Lung (tissue), 12 donors: ENCODE measurements around the gene GLI2. TPM values are rescaled to one million over a fixed set of nuclear protein-coding genes. Genes with fewer than 3 reads are reported as not detected.
A peak's percentile ranks its signal among the peaks of the same experiment; 100 is the strongest.

Experiments used
- ATAC-seq: fragments of 200-7000 bp; cut with Tn5 transposase; one replicate; pipeline ENCODE4 v1.9.1; 2020; ENCODE audit warnings: moderate number of reproducible peaks; ENCODE audit not compliant: insufficient read depth, low FRiP score
- DNase-seq, 3 donors: peaks; one replicate each; pipeline ENCODE4 v3.0.0-alpha.2; 2013 to 2017
- H3K27ac ChIP-seq, 2 donors: one replicate each; pipeline ENCODE4 v1.5.1; 2013; ENCODE audit warnings: mild to moderate bottlenecking in 2 of 2, moderate library complexity in 2 of 2, control low read depth in 1 of 2, inconsistent platforms in 1 of 2, low read depth in 1 of 2, low read length in 1 of 2
- H3K27me3 ChIP-seq, 3 donors: one replicate each; pipeline ENCODE4 v1.5.1; 2013; ENCODE audit warnings: low read length in 2 of 3; ENCODE audit not compliant: control insufficient read depth in 3 of 3, insufficient read depth in 3 of 3
- H3K36me3 ChIP-seq, 4 donors: one replicate each; pipeline ENCODE4 v1.5.1; 2013; ENCODE audit warnings: low read length in 4 of 4, mild to moderate bottlenecking in 1 of 4, moderate library complexity in 1 of 4; ENCODE audit not compliant: control insufficient read depth in 4 of 4, insufficient read depth in 4 of 4
- H3K4me1 ChIP-seq, 5 donors: one replicate each; pipeline ENCODE4 v1.5.1; 2013; ENCODE audit warnings: low read length in 5 of 5, mild to moderate bottlenecking in 2 of 5, moderate library complexity in 1 of 5; ENCODE audit not compliant: control insufficient read depth in 5 of 5, insufficient read depth in 5 of 5
- H3K4me3 ChIP-seq: one replicate; pipeline ENCODE4 v1.5.1; 2013; ENCODE audit warnings: mild to moderate bottlenecking, control low read depth, moderate library complexity
- H3K9ac ChIP-seq, 2 donors: one replicate each; pipeline ENCODE4 v1.5.1; 2013; ENCODE audit warnings: low read length in 2 of 2, control low read depth in 1 of 2; ENCODE audit not compliant: insufficient read depth in 1 of 2
- H3K9me3 ChIP-seq, 4 donors: one replicate each; pipeline ENCODE4 v1.5.1; 2013; ENCODE audit warnings: low read length in 3 of 4, mild to moderate bottlenecking in 1 of 4, moderate library complexity in 1 of 4; ENCODE audit not compliant: control insufficient read depth in 4 of 4, insufficient read depth in 3 of 4
- CTCF ChIP-seq: IDR thresholded peaks from 2 replicates; pipeline ENCODE4 v1.5.1; 2012; ENCODE audit warnings: mild to moderate bottlenecking; ENCODE audit errors: control extremely low read depth, extremely low read depth
- WGBS, 2 donors: extraction: QIAGEN DNeasy Blood & Tissue Kit; methylation state at CpG; one replicate each; pipeline ENCODE4 v1.1.7; 2013; 5-methylcytosine and 5-hydroxymethylcytosine counted together
- polyA plus RNA-seq, 2 donors: library from polyadenylated mRNA; stranded (reverse); fragments of 200-250 nt; gene quantifications; one replicate each; pipeline ENCODE4 v1.2.1, GENCODE V29; 2013
- total RNA-seq, 2 donors: library from RNA; depleted of rRNA in 1 of 2; stranded (reverse); fragments of >200 nt in 1 of 2; gene quantifications; one replicate each; pipeline ENCODE4 v1.2.1, GENCODE V29; 2014 to 2021
- donor health status: control.
- donor health status: control.
- donor health status: Bipolar disorder and iron deficiency.
- donor health status: healthy.
- donor health status: DM: yes; HTN: yes; CAD: no.

GLI2 gene
- total and polyA plus RNA-seq, 4 donors, result 1.1 to 9.2 (median 3.5) TPM

- WGBS, 2 donors, result 96 to 98% methylated on average over 4 of the region's 4 CpGs
- Histone ChIP-seq H3K9me3 (no peaks in the 10 kb centered on the region), H3K4me3 (no peak overlapping the region), H3K27ac (no peak overlapping the region), H3K4me1 (peaks cover 0 to 72% (median 31%) of the 10 kb centered on the region in 5 donors), H3K9ac (no peak overlapping the region), H3K27me3 (no peaks in the 10 kb centered on the region), H3K36me3 (peaks cover 0 to 4% (median 0%) of the 10 kb centered on the region in 4 donors)
- no peak for TF ChIP-seq CTCF
- DNase-seq (no peak), ATAC-seq (no peak)
Measured at GRCh38 chr2:120770176-120770575, 34.5 kb downstream of the GLI2 start.

DNA sequence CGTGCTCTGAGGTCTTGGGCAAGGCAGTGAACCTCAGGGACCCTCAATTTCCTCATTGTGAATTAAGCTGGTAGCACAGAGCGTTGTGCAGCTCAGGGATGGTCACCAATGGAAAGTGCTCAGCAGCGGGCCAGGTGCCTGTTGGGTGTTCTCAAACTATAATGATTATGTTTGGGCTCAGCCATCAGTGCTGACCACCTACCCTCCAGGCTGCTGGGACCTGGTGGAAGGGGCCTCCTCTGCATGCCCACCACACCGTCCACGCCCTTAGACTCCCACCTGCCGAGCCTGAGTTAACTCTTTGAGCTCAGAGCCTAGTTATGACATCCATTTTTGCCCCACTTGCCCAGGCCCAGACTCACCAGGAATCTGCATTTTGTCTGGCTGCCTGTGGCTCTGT lies 35.0 kb downstream of the GLI2 start:
- ATAC-seq, result no peak
- no peaks in the 10 kb centered on the region for H3K9me3 ChIP-seq
- H3K9ac ChIP-seq, result no peak overlapping the region
- H3K27me3 ChIP-seq, result no peaks in the 10 kb centered on the region
- H3K4me1 ChIP-seq, result peaks cover 0 to 68% (median 26%) of the 10 kb centered on the region in 5 donors
- no peak for TF ChIP-seq CTCF
- H3K36me3 ChIP-seq, result peaks cover 0 to 4% (median 0%) of the 10 kb centered on the region in 4 donors
- H3K4me3 ChIP-seq, result no peak overlapping the region
- 91 to 92% methylated on average over 6 of the region's 6 CpGs for WGBS, 2 donors
- no peak overlapping the region for H3K27ac ChIP-seq
- DNase-seq, result no peak

DNA sequence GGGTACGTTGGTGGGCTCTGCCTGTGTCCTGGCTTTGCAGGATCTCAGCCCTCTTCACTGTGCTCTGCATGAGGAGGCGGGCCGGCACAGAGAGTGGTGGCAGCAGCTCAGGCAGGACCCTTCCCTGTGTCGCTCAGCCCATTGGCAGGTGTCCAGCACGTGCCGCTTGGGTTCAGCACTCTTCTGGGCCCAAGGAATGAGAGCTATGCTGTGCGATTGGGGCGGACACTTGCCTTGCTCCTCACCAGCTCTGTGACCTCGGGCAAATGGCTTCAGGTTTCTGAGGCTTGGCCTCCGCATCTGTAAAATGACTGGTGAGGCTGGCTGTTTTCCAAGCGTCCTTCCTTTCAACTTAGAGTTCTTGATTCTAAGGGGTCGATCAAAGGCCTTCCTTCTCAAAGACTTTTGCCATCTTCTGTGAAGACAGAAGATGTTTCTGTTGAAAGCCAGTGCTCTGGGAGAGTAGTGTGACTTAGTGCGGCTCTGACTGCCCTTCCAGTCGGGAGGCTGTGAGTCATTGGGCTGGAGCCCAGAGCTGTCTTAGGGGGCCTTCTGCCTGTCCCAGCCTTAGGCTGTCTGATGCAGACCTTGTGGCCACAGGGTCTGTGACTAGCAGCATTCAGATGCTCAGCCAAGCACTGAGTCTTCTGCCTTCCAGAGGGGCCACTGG lies 35.6 kb downstream of the GLI2 start:
- WGBS, 2 donors, result 62 to 79% methylated on average over 14 of the region's 14 CpGs
- Histone ChIP-seq H3K27me3 (no peaks in the 10 kb centered on the region), H3K27ac (no peak overlapping the region)

More for the DNA sequence above, 35.6 kb downstream of the GLI2 start:
- ATAC-seq, result peak; percentile 39
- H3K4me3 ChIP-seq, result no peak overlapping the region
- no peak for TF ChIP-seq CTCF
- no peak overlapping the region for H3K9ac ChIP-seq
- no peaks in the 10 kb centered on the region for H3K9me3 ChIP-seq
- DNase-seq, result peak; percentile 75 to 80 (median 77)
- H3K36me3 ChIP-seq, result peaks cover 0 to 4% (median 0%) of the 10 kb centered on the region in 4 donors
- H3K4me1 ChIP-seq, result peaks cover 0 to 62% (median 26%) of the 10 kb centered on the region in 5 donors
